KG1 (cell line): ENCODE data around the gene VWA3B.
"Not testable (repeated sequence)": the region's sequence is repeated elsewhere in the genome, so short reads cannot be mapped to it uniquely, and the experiment has no call there.

ENCODE experiments used
- DNase-seq: peaks from one replicate; lab custom pipeline; 2025; lab: John Stamatoyannopoulos, UW

VWA3B gene

GRCh38 chr2:98247383-98247782 is 160.4 kb downstream of the VWA3B start:
- no peak for DNase-seq

- no peak for DNase-seq
Observed at GRCh38 chr2:98252038-98252773, 165.2 kb downstream of the VWA3B start.

- DNase-seq = no peak
Observed at GRCh38 chr2:98253461-98254070, 166.6 kb downstream of the VWA3B start.

GRCh38 chr2:98254504-98255059 is 167.6 kb downstream of the VWA3B start:
- DNase-seq = no peak

- no peak for DNase-seq
Observed at GRCh38 chr2:98258906-98259305, 171.9 kb downstream of the VWA3B start.

GRCh38 chr2:98263362-98263761 is 176.4 kb downstream of the VWA3B start:
- no peak for DNase-seq

- not testable (repeated sequence) for DNase-seq
Observed at GRCh38 chr2:98268225-98268624, 181.3 kb downstream of the VWA3B start.

- peak; percentile 32 for DNase-seq
Observed at GRCh38 chr2:98269274-98269673, 182.3 kb downstream of the VWA3B start.

- no peak for DNase-seq
Observed at GRCh38 chr2:98269830-98270229, 182.9 kb downstream of the VWA3B start.

GRCh38 chr2:98277162-98277859 is 190.3 kb downstream of the VWA3B start:
- DNase-seq = no peak

GRCh38 chr2:98278074-98278473 is 191.1 kb downstream of the VWA3B start:
- DNase-seq = no peak

- no peak for DNase-seq
Observed at GRCh38 chr2:98280376-98281102, 193.6 kb downstream of the VWA3B start.

- no peak for DNase-seq
Observed at GRCh38 chr2:98281607-98282006, 194.6 kb downstream of the VWA3B start.

- DNase-seq = no peak
Observed at GRCh38 chr2:98282109-98282508, 195.1 kb downstream of the VWA3B start.

- DNase-seq = no peak
Observed at GRCh38 chr2:98293030-98293429, 206.1 kb downstream of the VWA3B start.

- DNase-seq = no peak
Observed at GRCh38 chr2:98293931-98294687, 207.1 kb downstream of the VWA3B start.

GRCh38 chr2:98294711-98295110 is 207.7 kb downstream of the VWA3B start:
- no peak for DNase-seq

- DNase-seq = no peak
Observed at GRCh38 chr2:98295275-98295674, 208.3 kb downstream of the VWA3B start.

GRCh38 chr2:98295721-98296414 is 208.9 kb downstream of the VWA3B start:
- DNase-seq = no peak

- no peak for DNase-seq
Observed at GRCh38 chr2:98296440-98296839, 209.5 kb downstream of the VWA3B start.
